Hematopoietic multipotent progenitor cell treated with erythropoietin and hydrocortisone succinate and interleukin-3 and kit ligand, for 17 days (in vitro differentiated cells): ENCODE data around the gene CBX4.

Experiments used
- DNase-seq: peaks from one replicate; pipeline ENCODE4 v3.0.0-alpha.2; 2015; ENCODE audit warnings: low spot score

Gene CBX4

GRCh38 chr17:79785900-79786810 lies 53.1 kb downstream of the CBX4 start:
- DNase-seq: no peak

- no peak for DNase-seq
Observed at GRCh38 chr17:79785017-79785899, 54.0 kb downstream of the CBX4 start.

- no peak for DNase-seq
Observed at GRCh38 chr17:79784353-79785016, 54.8 kb downstream of the CBX4 start.

GRCh38 chr17:79783891-79784290 lies 55.3 kb downstream of the CBX4 start:
- no peak for DNase-seq
